Measurements from ENCODE around the gene TRIO.

Gene TRIO

GRCh38 chr5:14450742-14451141 is 307.6 kb downstream of the TRIO start:
- Histone ChIP-seq H3K9ac (ENCODE audit: low read length) (no peak overlapping the region), H4K20me1 (ENCODE audit: insufficient read depth, low read length) (no peaks in the 10 kb centered on the region), H3K27ac (ENCODE audit: low read length) (no peak overlapping the region), H3K79me2 (ENCODE audit: low read length) (no peaks in the 10 kb centered on the region), H2AFZ (ENCODE audit: low read length) (no peak overlapping the region), H3K4me2 (ENCODE audit: low read depth, low read length) (no peak overlapping the region), H3F3A (ENCODE audit: insufficient read depth, low read length) (no peaks in the 10 kb centered on the region), H3K27me3 (replicated peaks; ENCODE audit: insufficient read depth, low read length) (no peaks in the 10 kb centered on the region), H3K9me3 (replicated peaks; ENCODE audit: insufficient read depth, low read length) (no peaks in the 10 kb centered on the region), H3K4me1 (ENCODE audit: low read length) (no peaks in the 10 kb centered on the region), H3K4me3 (ENCODE audit: low read length) (no peak overlapping the region), H3K9me2 (replicated peaks; ENCODE audit: insufficient read depth, low read length) (no peaks in the 10 kb centered on the region), H3K36me3 (replicated peaks; ENCODE audit: insufficient read depth, low read length) (no peaks in the 10 kb centered on the region)
- TF ChIP-seq CTCF (IDR thresholded peaks at IDR 0.05; ENCODE audit: low read length) = no peak
- no peak for TF ChIP-seq EZH2 (optimal IDR thresholded peaks at IDR 0.05; ENCODE audit: low read depth, low read length)
- no peak for TF ChIP-seq EZH2phosphoT487 (IDR thresholded peaks at IDR 0.05; ENCODE audit: low read length)
- no peak for DNase-seq

GRCh38 chr5:14451871-14452270 is 308.7 kb downstream of the TRIO start:
- no peak overlapping the region for H3K4me2 ChIP-seq (ENCODE audit: low read depth, low read length)
- no peak overlapping the region for H3K4me3 ChIP-seq (ENCODE audit: low read length)
- DNase-seq = no peak
- H2AFZ ChIP-seq (ENCODE audit: low read length) = no peak overlapping the region
- no peaks in the 10 kb centered on the region for H3K36me3 ChIP-seq (replicated peaks; ENCODE audit: insufficient read depth, low read length)
- H3K79me2 ChIP-seq (ENCODE audit: low read length) = no peaks in the 10 kb centered on the region
- no peak overlapping the region for H3K27ac ChIP-seq (ENCODE audit: low read length)
- no peaks in the 10 kb centered on the region for H3K27me3 ChIP-seq (replicated peaks; ENCODE audit: insufficient read depth, low read length)
- no peaks in the 10 kb centered on the region for H3K9me3 ChIP-seq (replicated peaks; ENCODE audit: insufficient read depth, low read length)
- no peaks in the 10 kb centered on the region for H3F3A ChIP-seq (ENCODE audit: insufficient read depth, low read length)
- no peaks in the 10 kb centered on the region for H3K4me1 ChIP-seq (ENCODE audit: low read length)
- no peak overlapping the region for H3K9ac ChIP-seq (ENCODE audit: low read length)
- H3K9me2 ChIP-seq (replicated peaks; ENCODE audit: insufficient read depth, low read length) = no peaks in the 10 kb centered on the region
- H4K20me1 ChIP-seq (ENCODE audit: insufficient read depth, low read length) = no peaks in the 10 kb centered on the region
- TF ChIP-seq EZH2phosphoT487 (IDR thresholded peaks at IDR 0.05; ENCODE audit: low read length) (no peak), EZH2 (optimal IDR thresholded peaks at IDR 0.05; ENCODE audit: low read depth, low read length) (no peak), CTCF (IDR thresholded peaks at IDR 0.05; ENCODE audit: low read length) (no peak)

- Histone ChIP-seq H3F3A (ENCODE audit: insufficient read depth, low read length) (no peaks in the 10 kb centered on the region), H3K27me3 (replicated peaks; ENCODE audit: insufficient read depth, low read length) (no peaks in the 10 kb centered on the region), H3K36me3 (replicated peaks; ENCODE audit: insufficient read depth, low read length) (no peaks in the 10 kb centered on the region), H3K27ac (ENCODE audit: low read length) (no peak overlapping the region), H3K79me2 (ENCODE audit: low read length) (no peaks in the 10 kb centered on the region), H3K4me1 (ENCODE audit: low read length) (no peaks in the 10 kb centered on the region), H2AFZ (ENCODE audit: low read length) (no peak overlapping the region), H3K9ac (ENCODE audit: low read length) (no peak overlapping the region), H4K20me1 (ENCODE audit: insufficient read depth, low read length) (no peaks in the 10 kb centered on the region), H3K4me2 (ENCODE audit: low read depth, low read length) (no peak overlapping the region), H3K9me2 (replicated peaks; ENCODE audit: insufficient read depth, low read length) (no peaks in the 10 kb centered on the region), H3K9me3 (replicated peaks; ENCODE audit: insufficient read depth, low read length) (no peaks in the 10 kb centered on the region), H3K4me3 (ENCODE audit: low read length) (no peak overlapping the region)
- TF ChIP-seq EZH2phosphoT487 (IDR thresholded peaks at IDR 0.05; ENCODE audit: low read length) (no peak), CTCF (IDR thresholded peaks at IDR 0.05; ENCODE audit: low read length) (no peak), EZH2 (optimal IDR thresholded peaks at IDR 0.05; ENCODE audit: low read depth, low read length) (no peak)
- DNase-seq = no peak
Measured at GRCh38 chr5:14452685-14453454, 309.7 kb downstream of the TRIO start.
